HepG2 (cell line): ENCODE data around the gene WNK2. TPM values are rescaled to one million over a fixed set of nuclear protein-coding genes. Genes with fewer than 3 reads are reported as not detected.

Experiments
- ARNT ChIP-seq: fragments of 450-650 bp; IDR thresholded peaks from 2 replicates; pipeline ENCODE4 v1.6.1; 2017
- BCL6 ChIP-seq: IDR thresholded peaks from 2 replicates; pipeline ENCODE4 v1.6.1; 2016; ENCODE audit warnings: missing genetic modification reagents, missing compliant biosample characterization
- ESRRA ChIP-seq: sonication (generic); formaldehyde crosslinking; IDR thresholded peaks from 2 replicates; pipeline ENCODE4 v1.5.1; 2020; ENCODE audit warnings: mild to moderate bottlenecking, low read depth, missing genetic modification reagents
- FOXA1 ChIP-seq, 2 experiments: fragments of 450-650 bp in 1 of 2; sonication (generic) in 1 of 2; formaldehyde crosslinking in 1 of 2; IDR thresholded peaks; 2 replicates each; pipeline versions ENCODE4 v1.4.0 to v1.6.1; 2016 to 2020; ENCODE audit warnings: missing genetic modification reagents in 1 of 2
- HNF4A ChIP-seq: sonication (generic); formaldehyde crosslinking; IDR thresholded peaks from 2 replicates; pipeline ENCODE4 v1.4.0; 2020; ENCODE audit warnings: missing genetic modification reagents
- HNRNPUL1 ChIP-seq: fragments of 200-400 bp; formaldehyde crosslinking; IDR thresholded peaks from 2 replicates; pipeline ENCODE4 v1.6.1; 2017; ENCODE audit warnings: low read depth, mild to moderate bottlenecking, low read length, moderate library complexity
- JUNB ChIP-seq: sonication (generic); formaldehyde crosslinking; IDR thresholded peaks from 2 replicates; pipeline ENCODE4 v1.8.0; 2022; ENCODE audit warnings: missing genetic modification reagents, mild to moderate bottlenecking, borderline replicate concordance
- KDM5B ChIP-seq: sonication (generic); formaldehyde crosslinking; IDR thresholded peaks from 2 replicates; pipeline ENCODE4 v1.4.0; 2020; ENCODE audit warnings: missing genetic modification reagents, mild to moderate bottlenecking, borderline replicate concordance
- KLF16 ChIP-seq, 2 experiments: sonication (generic) in 1 of 2; formaldehyde crosslinking in 1 of 2; IDR thresholded peaks; 2 replicates each; pipeline versions ENCODE4 v1.6.1 to v1.8.0; 2016 to 2023; ENCODE audit warnings: missing genetic modification reagents in 2 of 2, missing compliant biosample characterization in 1 of 2
- MED1 ChIP-seq: sonication (generic); formaldehyde crosslinking; IDR thresholded peaks from 2 replicates; pipeline ENCODE4 v1.4.0; 2020; ENCODE audit warnings: missing genetic modification reagents
- MLLT10 ChIP-seq: sonication (generic); formaldehyde crosslinking; IDR thresholded peaks from 2 replicates; pipeline ENCODE4 v1.4.0; 2020; ENCODE audit warnings: missing genetic modification reagents
- NFIC ChIP-seq: IDR thresholded peaks from 2 replicates; pipeline ENCODE4 v1.6.1; 2012; ENCODE audit warnings: mild to moderate bottlenecking, low read length, inconsistent platforms
- NFYC ChIP-seq: IDR thresholded peaks from 2 replicates; pipeline ENCODE4 v1.6.1; 2016; ENCODE audit warnings: missing genetic modification reagents, missing compliant biosample characterization
- RXRB ChIP-seq: IDR thresholded peaks from 2 replicates; pipeline ENCODE4 v1.6.1; 2016; ENCODE audit warnings: borderline replicate concordance, missing genetic modification reagents, missing compliant biosample characterization
- SOX5 ChIP-seq: IDR thresholded peaks from 2 replicates; pipeline ENCODE4 v1.6.1; 2016; ENCODE audit warnings: borderline replicate concordance
- SP4 ChIP-seq: sonication (generic); formaldehyde crosslinking; IDR thresholded peaks from 2 replicates; pipeline ENCODE4 v1.8.1; 2023; ENCODE audit warnings: mild to moderate bottlenecking, missing genetic modification reagents
- ZBTB43 ChIP-seq: sonication (generic); formaldehyde crosslinking; conservative IDR thresholded peaks from 2 replicates; pipeline ENCODE4 v1.4.0; 2020; ENCODE audit warnings: missing genetic modification reagents
- ZBTB44 ChIP-seq: sonication (generic); formaldehyde crosslinking; IDR thresholded peaks from 2 replicates; pipeline ENCODE4 v1.4.0; 2020; ENCODE audit warnings: missing genetic modification reagents
- ZNF24 ChIP-seq: fragments of 450-650 bp; IDR thresholded peaks from 2 replicates; pipeline ENCODE4 v1.6.1; 2017; ENCODE audit warnings: antibody characterized with exemption, mild to moderate bottlenecking
- ZNF317 ChIP-seq: sonication (generic); formaldehyde crosslinking; IDR thresholded peaks from 2 replicates; pipeline ENCODE4 v1.5.0; 2020; ENCODE audit warnings: mild to moderate bottlenecking, missing genetic modification reagents
- ZNF441 ChIP-seq: sonication (generic); formaldehyde crosslinking; IDR thresholded peaks from 2 replicates; pipeline ENCODE4 v1.7.0; 2021; ENCODE audit warnings: missing genetic modification reagents, borderline replicate concordance
- ZNF556 ChIP-seq: sonication (generic); formaldehyde crosslinking; IDR thresholded peaks from 2 replicates; pipeline ENCODE4 v1.4.0; 2020; ENCODE audit warnings: mild to moderate bottlenecking, missing genetic modification reagents, borderline replicate concordance
- ZNF580 ChIP-seq: IDR thresholded peaks from 2 replicates; pipeline ENCODE4 v1.6.1; 2016; ENCODE audit warnings: low read depth, borderline replicate concordance
- ZNF839 ChIP-seq: sonication (generic); formaldehyde crosslinking; IDR thresholded peaks from 2 replicates; pipeline ENCODE4 v1.4.0; 2020; ENCODE audit warnings: missing genetic modification reagents, mild to moderate bottlenecking, borderline replicate concordance
- ZSCAN31 ChIP-seq: sonication (generic); formaldehyde crosslinking; IDR thresholded peaks from 2 replicates; pipeline ENCODE4 v1.5.0; 2020; ENCODE audit warnings: low read depth, mild to moderate bottlenecking, missing genetic modification reagents
- polyA plus RNA-seq, 8 experiments: library from polyadenylated mRNA; depleted of rRNA in 3 of 8; stranded (reverse) in 7 of 8; unstranded in 1 of 8; fragments of >200 nt; fragmentation: Illumina TruSeq in 4 of 8; extraction: Trizol in 4 of 8; gene quantifications; 2 replicates each; pipeline versions ENCODE4 v1.2.1 to v1.2.3, GENCODE V29; 2011 to 2016; ENCODE audit warnings: low read depth in 4 of 8, missing spikeins in 1 of 8, mixed read lengths in 1 of 8; ENCODE audit not compliant: insufficient read depth in 1 of 8
- total RNA-seq, 5 experiments: library from RNA; depleted of rRNA; stranded (reverse); fragments of >200 nt; fragmentation: Illumina TruSeq; extraction: Trizol; gene quantifications; 2 replicates each; pipeline ENCODE4 v1.2.3, GENCODE V29; 2016; ENCODE audit warnings: low read depth in 1 of 5
- TF ChIP-seq, protein P1 (sequence below): sonication (generic); formaldehyde crosslinking; IDR thresholded peaks from 2 replicates; pipeline ENCODE4 v1.8.1; 2023; ENCODE audit warnings: missing genetic modification reagents, inconsistent platforms, borderline replicate concordance
- TF ChIP-seq, protein P2 (sequence below): sonication (generic); formaldehyde crosslinking; IDR thresholded peaks from 2 replicates; pipeline ENCODE4 v1.5.1; 2020; ENCODE audit warnings: missing genetic modification reagents, mild to moderate bottlenecking, borderline replicate concordance

The WNK2 gene
- total and polyA plus RNA-seq, 2 of the 13 experiments (the other 11 are each of a cell fraction or from before 2014, with no cell fraction given) = 10.5 to 12.0 TPM

- TF ChIP-seq, protein P1, sequence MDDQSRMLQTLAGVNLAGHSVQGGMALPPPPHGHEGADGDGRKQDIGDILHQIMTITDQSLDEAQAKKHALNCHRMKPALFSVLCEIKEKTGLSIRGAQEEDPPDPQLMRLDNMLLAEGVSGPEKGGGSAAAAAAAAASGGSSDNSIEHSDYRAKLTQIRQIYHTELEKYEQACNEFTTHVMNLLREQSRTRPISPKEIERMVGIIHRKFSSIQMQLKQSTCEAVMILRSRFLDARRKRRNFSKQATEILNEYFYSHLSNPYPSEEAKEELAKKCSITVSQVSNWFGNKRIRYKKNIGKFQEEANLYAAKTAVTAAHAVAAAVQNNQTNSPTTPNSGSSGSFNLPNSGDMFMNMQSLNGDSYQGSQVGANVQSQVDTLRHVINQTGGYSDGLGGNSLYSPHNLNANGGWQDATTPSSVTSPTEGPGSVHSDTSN (CRISPR knock-in tag) = no peak
- no peak for TF ChIP-seq FOXA1 (IDR thresholded peaks at IDR 0.05)
- peak; percentile 63 for TF ChIP-seq FOXA1 (CRISPR knock-in tag; IDR thresholded peaks at IDR 0.05)
- 0 out of 2 replicates have a peak, but pooled peaks have one; percentile 57 for TF ChIP-seq ZNF317 (CRISPR knock-in tag)
- no peak for TF ChIP-seq ZNF839 (CRISPR knock-in tag)
- 0 out of 2 replicates have a peak, but pooled peaks have one; percentile 35 for TF ChIP-seq ZBTB43
- peak; percentile 74 for TF ChIP-seq HNF4A (CRISPR knock-in tag)
- TF ChIP-seq JUNB (CRISPR knock-in tag) = no peak
- TF ChIP-seq ARNT = no peak
- no peak for TF ChIP-seq KDM5B (CRISPR knock-in tag)
- TF ChIP-seq MLLT10 = no peak
- peak; percentile 73; the same call in 1 of the 2 replicates for TF ChIP-seq SOX5 (CRISPR knock-in tag)
- peak; percentile 78 for TF ChIP-seq MED1 (CRISPR knock-in tag)
- TF ChIP-seq ESRRA (CRISPR knock-in tag) = no peak
- no peak for TF ChIP-seq ZNF441
- TF ChIP-seq ZNF24 = no peak
- TF ChIP-seq ZNF580 = no peak
- no peak for TF ChIP-seq ZBTB44 (CRISPR knock-in tag)
- 0 out of 2 replicates have a peak, but pooled peaks have one; percentile 32 for TF ChIP-seq SP4 (CRISPR knock-in tag)
- TF ChIP-seq RXRB (CRISPR knock-in tag) = peak; percentile 65; the same call in 1 of the 2 replicates
- TF ChIP-seq BCL6 = peak; percentile 71
- TF ChIP-seq ZSCAN31 (CRISPR knock-in tag) = no peak; the same call in 1 of the 2 replicates
- TF ChIP-seq, protein P2, sequence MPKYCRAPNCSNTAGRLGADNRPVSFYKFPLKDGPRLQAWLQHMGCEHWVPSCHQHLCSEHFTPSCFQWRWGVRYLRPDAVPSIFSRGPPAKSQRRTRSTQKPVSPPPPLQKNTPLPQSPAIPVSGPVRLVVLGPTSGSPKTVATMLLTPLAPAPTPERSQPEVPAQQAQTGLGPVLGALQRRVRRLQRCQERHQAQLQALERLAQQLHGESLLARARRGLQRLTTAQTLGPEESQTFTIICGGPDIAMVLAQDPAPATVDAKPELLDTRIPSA (CRISPR knock-in tag) = no peak
- no peak for TF ChIP-seq NFYC (CRISPR knock-in tag)
- TF ChIP-seq ZNF556 = no peak
- 0 out of 4 replicates have a peak, but pooled peaks of 1 of the 2 experiments have one; percentile 35 for TF ChIP-seq KLF16 (CRISPR knock-in tag; IDR thresholded peaks at IDR 0.05)
- TF ChIP-seq NFIC = 0 out of 2 replicates have a peak, but pooled peaks have one; percentile 28
- no peak for TF ChIP-seq HNRNPUL1
Observed at GRCh38 chr9:93240891-93241334, 57.0 kb downstream of the WNK2 start (continued).
